ENCODE data around the gene SH3RF3. TPM values are rescaled to one million over a fixed set of nuclear protein-coding genes. Genes with fewer than 3 reads are reported as not detected.
A peak's percentile ranks its signal among the peaks of the same experiment; 100 is the strongest.

Gene SH3RF3
- total RNA-seq, result 1 to 10 TPM; 1.8 to 2.0 TPM

GRCh38 chr2:109128616-109129355 is at the start of gene SH3RF3:
SH3RF3 (plus strand) TSS chr2:109129205.
- Mint-ChIP-seq H3K9me3 (no peaks in the 10 kb centered on the region), H3K4me3 (peak within 1 kb of the TSS; percentile 82), H3K4me1 (ENCODE audit: low read depth) (peaks cover 43% of the 10 kb centered on the region), H3K36me3 (ENCODE audit: low read depth) (peaks cover 2% of the 10 kb centered on the region), H3K27me3 (ENCODE audit: low read depth) (peaks cover 6% of the 10 kb centered on the region), H3K27ac (no peak within 1 kb of the TSS)
- peak; percentile 29 for DNase-seq
- CTCF ChIA-PET, result interaction anchor here (0.6 to 4.7 kb wide), 12 partner anchors 9 to 418 kb away, joined by 3 to 57 read pairs (median 3); no protein-coding TSS in a partner anchor
- intact Hi-C loops (cut with micrococcal nuclease), result loop anchor here (1.0 to 5.0 kb wide), 12 partner anchors 16 to 486 kb away; partner anchors contain the start of gene SOWAHC

GRCh38 chr2:109079590-109079989 is 49.4 kb upstream of the SH3RF3 start:
- H3K27ac Mint-ChIP-seq, result no peak overlapping the region

GRCh38 chr2:109080109-109080508 is 48.9 kb upstream of the SH3RF3 start:
- no peak for DNase-seq
- intact Hi-C loops (cut with micrococcal nuclease), result no loop called here
- Mint-ChIP-seq H3K9me3 (no peaks in the 10 kb centered on the region), H3K4me1 (ENCODE audit: low read depth) (peaks cover 7% of the 10 kb centered on the region), H3K27me3 (ENCODE audit: low read depth) (no peaks in the 10 kb centered on the region), H3K36me3 (ENCODE audit: low read depth) (no peaks in the 10 kb centered on the region), H3K27ac (no peak overlapping the region), H3K4me3 (no peak overlapping the region)
- CTCF ChIA-PET, result no interaction called here

More at GRCh38 chr2:109079590-109079989, 49.4 kb upstream of the SH3RF3 start:
- Mint-ChIP-seq H3K4me3 (no peak overlapping the region), H3K4me1 (ENCODE audit: low read depth) (peaks cover 7% of the 10 kb centered on the region), H3K27me3 (ENCODE audit: low read depth) (no peaks in the 10 kb centered on the region), H3K36me3 (ENCODE audit: low read depth) (no peaks in the 10 kb centered on the region), H3K9me3 (no peaks in the 10 kb centered on the region)
- intact Hi-C loops (cut with micrococcal nuclease), result no loop called here
- CTCF ChIA-PET, result no interaction called here
- no peak for DNase-seq

GRCh38 chr2:109080757-109081156 is 48.2 kb upstream of the SH3RF3 start:
- no peak overlapping the region for H3K4me3 Mint-ChIP-seq
- peaks cover 1% of the 10 kb centered on the region for H3K4me1 Mint-ChIP-seq (ENCODE audit: low read depth)
- no peak for DNase-seq
- H3K9me3 Mint-ChIP-seq, result no peaks in the 10 kb centered on the region
- no peaks in the 10 kb centered on the region for H3K36me3 Mint-ChIP-seq (ENCODE audit: low read depth)
- CTCF ChIA-PET, result no interaction called here
- no peak overlapping the region for H3K27ac Mint-ChIP-seq
- intact Hi-C loops (cut with micrococcal nuclease), result no loop called here
- H3K27me3 Mint-ChIP-seq (ENCODE audit: low read depth), result no peaks in the 10 kb centered on the region

GRCh38 chr2:109081374-109081773 is 47.6 kb upstream of the SH3RF3 start:
- Mint-ChIP-seq H3K27ac (no peak overlapping the region), H3K27me3 (ENCODE audit: low read depth) (no peaks in the 10 kb centered on the region), H3K4me3 (no peak overlapping the region), H3K9me3 (no peaks in the 10 kb centered on the region), H3K36me3 (ENCODE audit: low read depth) (no peaks in the 10 kb centered on the region), H3K4me1 (ENCODE audit: low read depth) (no peaks in the 10 kb centered on the region)
- intact Hi-C loops (cut with micrococcal nuclease), result no loop called here
- CTCF ChIA-PET, result no interaction called here
- DNase-seq, result no peak

GRCh38 chr2:109083771-109084170 is 45.2 kb upstream of the SH3RF3 start:
- H3K27me3 Mint-ChIP-seq (ENCODE audit: low read depth), result no peaks in the 10 kb centered on the region
- peaks cover 3% of the 10 kb centered on the region for H3K4me1 Mint-ChIP-seq (ENCODE audit: low read depth)
- intact Hi-C loops (cut with micrococcal nuclease), result no loop called here
- no peaks in the 10 kb centered on the region for H3K9me3 Mint-ChIP-seq
- H3K4me3 Mint-ChIP-seq, result no peak overlapping the region
- no peak for DNase-seq
- no peaks in the 10 kb centered on the region for H3K36me3 Mint-ChIP-seq (ENCODE audit: low read depth)
- H3K27ac Mint-ChIP-seq, result no peak overlapping the region
- CTCF ChIA-PET, result interaction anchor here (0.8 kb wide), 1 partner anchor 417 kb away, joined by 3 read pairs; no protein-coding TSS in a partner anchor

GRCh38 chr2:109084341-109084740 is 44.7 kb upstream of the SH3RF3 start:
- CTCF ChIA-PET, result interaction anchor here (0.8 kb wide), 1 partner anchor 416 kb away, joined by 3 read pairs; no protein-coding TSS in a partner anchor
- Mint-ChIP-seq H3K27me3 (ENCODE audit: low read depth) (no peaks in the 10 kb centered on the region), H3K27ac (no peak overlapping the region), H3K9me3 (no peaks in the 10 kb centered on the region), H3K36me3 (ENCODE audit: low read depth) (no peaks in the 10 kb centered on the region), H3K4me1 (ENCODE audit: low read depth) (peaks cover 3% of the 10 kb centered on the region), H3K4me3 (no peak overlapping the region)
- DNase-seq, result no peak
- intact Hi-C loops (cut with micrococcal nuclease), result no loop called here

- CTCF ChIA-PET, result no interaction called here
- intact Hi-C loops (cut with micrococcal nuclease), result no loop called here
- peaks cover 3% of the 10 kb centered on the region for H3K4me1 Mint-ChIP-seq (ENCODE audit: low read depth)
- no peaks in the 10 kb centered on the region for H3K36me3 Mint-ChIP-seq (ENCODE audit: low read depth)
- DNase-seq, result no peak
- H3K9me3 Mint-ChIP-seq, result no peaks in the 10 kb centered on the region
- no peak overlapping the region for H3K27ac Mint-ChIP-seq
- H3K4me3 Mint-ChIP-seq, result no peak overlapping the region
- no peaks in the 10 kb centered on the region for H3K27me3 Mint-ChIP-seq (ENCODE audit: low read depth)
Observed at GRCh38 chr2:109085912-109086742, 42.9 kb upstream of the SH3RF3 start.

GRCh38 chr2:109086743-109087020 is 42.3 kb upstream of the SH3RF3 start:
- CTCF ChIA-PET, result no interaction called here
- Mint-ChIP-seq H3K9me3 (no peaks in the 10 kb centered on the region), H3K27me3 (ENCODE audit: low read depth) (no peaks in the 10 kb centered on the region), H3K27ac (no peak overlapping the region), H3K4me3 (no peak overlapping the region), H3K36me3 (ENCODE audit: low read depth) (no peaks in the 10 kb centered on the region), H3K4me1 (ENCODE audit: low read depth) (peaks cover 3% of the 10 kb centered on the region)
- no peak for DNase-seq
- intact Hi-C loops (cut with micrococcal nuclease), result no loop called here

- H3K27ac Mint-ChIP-seq, result no peak overlapping the region
- intact Hi-C loops (cut with micrococcal nuclease), result no loop called here
Observed at GRCh38 chr2:109087055-109087663, 41.8 kb upstream of the SH3RF3 start.

GRCh38 chr2:109089602-109090300 is 39.3 kb upstream of the SH3RF3 start:
- Mint-ChIP-seq H3K4me3 (no peak overlapping the region), H3K27ac (no peak overlapping the region), H3K9me3 (peaks cover 14% of the 10 kb centered on the region), H3K4me1 (ENCODE audit: low read depth) (peaks cover 3% of the 10 kb centered on the region), H3K27me3 (ENCODE audit: low read depth) (no peaks in the 10 kb centered on the region), H3K36me3 (ENCODE audit: low read depth) (no peaks in the 10 kb centered on the region)
- intact Hi-C loops (cut with micrococcal nuclease), result no loop called here
- CTCF ChIA-PET, result no interaction called here
- no peak for DNase-seq

More at GRCh38 chr2:109087055-109087663, 41.8 kb upstream of the SH3RF3 start:
- Mint-ChIP-seq H3K4me1 (ENCODE audit: low read depth) (peaks cover 3% of the 10 kb centered on the region), H3K9me3 (no peaks in the 10 kb centered on the region), H3K27me3 (ENCODE audit: low read depth) (no peaks in the 10 kb centered on the region), H3K36me3 (ENCODE audit: low read depth) (no peaks in the 10 kb centered on the region), H3K4me3 (no peak overlapping the region)
- CTCF ChIA-PET, result no interaction called here
- no peak for DNase-seq

GRCh38 chr2:109091526-109091925 is 37.5 kb upstream of the SH3RF3 start:
- intact Hi-C loops (cut with micrococcal nuclease), result no loop called here
- DNase-seq, result no peak
- no peak overlapping the region for H3K27ac Mint-ChIP-seq
- H3K27me3 Mint-ChIP-seq (ENCODE audit: low read depth), result no peaks in the 10 kb centered on the region
- H3K4me3 Mint-ChIP-seq, result no peak overlapping the region
- H3K9me3 Mint-ChIP-seq, result peaks cover 18% of the 10 kb centered on the region
- no peaks in the 10 kb centered on the region for H3K36me3 Mint-ChIP-seq (ENCODE audit: low read depth)
- CTCF ChIA-PET, result interaction anchor here (0.6 kb wide), 1 partner anchor 116 kb away, joined by 3 read pairs; no protein-coding TSS in a partner anchor
- peaks cover 3% of the 10 kb centered on the region for H3K4me1 Mint-ChIP-seq (ENCODE audit: low read depth)
